DMS153 treated with DMSO at 0.1 percent for 48 hours (cell line): ENCODE measurements around the gene XRCC1.
"Not testable (repeated sequence)": the region's sequence is repeated elsewhere in the genome, so short reads cannot be mapped to it uniquely, and the experiment has no call there.

Source experiments
- DNase-seq: peaks from one replicate; lab custom pipeline; 2025; ENCODE audit not compliant: unreplicated experiment; lab: John Stamatoyannopoulos, UW

The XRCC1 gene

GRCh38 chr19:43523696-43524095, 51.6 kb downstream of the XRCC1 start:
- not testable (repeated sequence) for DNase-seq

GRCh38 chr19:43522929-43523328, 52.4 kb downstream of the XRCC1 start:
- no peak for DNase-seq

- peak; percentile 69 for DNase-seq
These were observed 55.8 kb downstream of the XRCC1 start for GRCh38 chr19:43519436-43520088.

- no peak for DNase-seq
These were observed 57.3 kb downstream of the XRCC1 start for GRCh38 chr19:43518051-43518450.

- not testable (repeated sequence) for DNase-seq
These were observed 62.9 kb downstream of the XRCC1 start for GRCh38 chr19:43512399-43512798.

GRCh38 chr19:43511324-43511723, 64.0 kb downstream of the XRCC1 start:
- DNase-seq: no peak

- no peak for DNase-seq
These were observed 64.6 kb downstream of the XRCC1 start for GRCh38 chr19:43510713-43511112.

GRCh38 chr19:43507880-43508279, 67.4 kb downstream of the XRCC1 start:
- DNase-seq: no peak

GRCh38 chr19:43506629-43507028, 68.7 kb downstream of the XRCC1 start:
- DNase-seq: no peak

GRCh38 chr19:43505941-43506340, 69.4 kb downstream of the XRCC1 start:
- no peak for DNase-seq

- no peak for DNase-seq
These were observed 70.2 kb downstream of the XRCC1 start for GRCh38 chr19:43505186-43505456.

- peak; percentile 21 for DNase-seq
These were observed 70.7 kb downstream of the XRCC1 start, which contains the start of gene PHLDB3 for GRCh38 chr19:43504426-43505185. Gene PHLDB3 (minus strand): TSS chr19:43504746. CDS start chr19:43504118, 628 bp downstream.

GRCh38 chr19:43503501-43504425, 71.6 kb downstream of the XRCC1 start:
- DNase-seq: peak; percentile 87

- no peak for DNase-seq
These were observed 72.8 kb downstream of the XRCC1 start for GRCh38 chr19:43502419-43502976.

GRCh38 chr19:43501661-43502418, 73.5 kb downstream of the XRCC1 start:
- DNase-seq: no peak

GRCh38 chr19:43499042-43499441, 76.3 kb downstream of the XRCC1 start:
- no peak for DNase-seq

GRCh38 chr19:43498233-43498842, 77.0 kb downstream of the XRCC1 start:
- no peak for DNase-seq

- no peak for DNase-seq
These were observed 78.4 kb downstream of the XRCC1 start for GRCh38 chr19:43496960-43497359.

- DNase-seq: no peak
These were observed 80.2 kb downstream of the XRCC1 start for GRCh38 chr19:43495082-43495481.
